ENCODE data around the gene MOV10L1.
"Not testable (repeated sequence)": the region's sequence is repeated elsewhere in the genome, so short reads cannot be mapped to it uniquely, and the experiment has no call there.

Gene MOV10L1

DNA sequence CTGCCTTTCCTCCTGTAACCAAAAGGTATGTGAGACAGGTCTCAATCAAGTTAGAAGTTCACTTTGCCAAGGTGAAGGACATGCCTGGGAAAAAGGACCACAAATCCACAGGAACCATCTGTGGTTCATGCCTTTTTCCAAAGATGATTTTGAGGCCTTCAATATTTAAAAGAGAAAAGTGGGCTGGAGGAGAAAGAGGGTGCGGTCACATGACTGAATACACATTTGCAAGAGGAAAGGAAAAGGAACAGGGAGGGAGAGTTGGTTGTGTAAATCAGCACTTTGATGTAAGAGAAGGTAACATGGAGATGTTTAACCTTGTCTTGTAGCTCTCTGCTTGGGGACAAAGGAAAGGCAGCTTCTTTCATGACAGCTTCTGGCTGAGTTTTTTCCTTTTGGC lies 21.2 kb downstream of the MOV10L1 start:
- no peak for DNase-seq

GRCh38 chr22:50112151-50113118 lies 22.6 kb downstream of the MOV10L1 start:
- no peak for DNase-seq

GRCh38 chr22:50114221-50115021 lies 24.6 kb downstream of the MOV10L1 start:
- no peak for DNase-seq

DNA sequence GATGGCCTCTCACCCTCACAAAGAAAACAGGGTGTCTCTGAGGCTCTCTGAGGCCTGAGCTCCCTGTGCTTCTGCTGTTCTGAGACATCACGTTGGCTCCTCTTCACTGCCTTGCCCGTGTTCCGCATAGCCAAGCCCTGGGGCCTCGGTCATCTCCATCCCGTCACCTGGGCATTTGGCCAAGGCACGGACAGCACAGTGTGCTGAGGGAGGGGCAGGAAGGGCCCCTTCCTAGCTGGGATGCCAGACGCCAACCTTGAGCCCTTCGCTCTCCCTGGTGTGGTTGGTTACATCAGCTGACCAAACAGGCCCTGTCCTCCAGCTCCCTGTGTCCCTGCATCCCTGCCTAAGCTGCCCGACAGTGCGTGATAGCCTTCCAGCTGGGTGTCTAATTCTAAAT lies 25.9 kb downstream of the MOV10L1 start:
- no peak for DNase-seq

- DNase-seq: no peak
These were observed 27.5 kb downstream of the MOV10L1 start for GRCh38 chr22:50117168-50117762.

GRCh38 chr22:50118129-50118528 lies 28.3 kb downstream of the MOV10L1 start:
- no peak for DNase-seq

GRCh38 chr22:50118557-50119168 lies 28.9 kb downstream of the MOV10L1 start:
- DNase-seq: no peak

DNA sequence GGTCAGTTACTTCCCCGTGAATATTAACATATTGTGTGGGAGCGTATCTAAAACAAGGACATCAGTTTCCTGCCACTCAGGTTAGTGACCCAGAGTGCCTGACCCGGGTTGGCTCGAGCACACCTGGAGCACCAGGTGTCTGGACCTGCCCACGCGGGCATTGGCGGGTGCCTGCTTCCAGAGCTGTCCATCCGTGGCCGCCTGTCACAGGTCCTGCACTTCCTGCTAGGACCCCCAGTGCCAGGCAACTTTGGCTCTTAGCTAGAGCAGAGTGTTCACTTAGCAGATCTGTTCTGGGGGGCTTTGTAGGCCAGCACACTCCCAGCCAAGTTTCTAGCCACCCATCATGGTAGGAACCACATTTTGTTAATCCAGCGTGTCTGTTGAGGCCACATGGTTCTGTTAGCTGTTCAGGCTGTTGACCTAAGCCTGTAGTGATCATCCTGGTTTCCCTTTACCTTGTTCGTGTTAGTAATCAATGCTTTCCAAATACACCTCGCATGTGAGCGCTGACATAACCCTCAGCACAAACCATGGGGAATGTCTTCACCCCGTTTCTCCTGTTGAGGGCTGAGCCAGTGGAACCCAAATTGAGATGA lies 29.5 kb downstream of the MOV10L1 start:
- DNase-seq: no peak

DNA sequence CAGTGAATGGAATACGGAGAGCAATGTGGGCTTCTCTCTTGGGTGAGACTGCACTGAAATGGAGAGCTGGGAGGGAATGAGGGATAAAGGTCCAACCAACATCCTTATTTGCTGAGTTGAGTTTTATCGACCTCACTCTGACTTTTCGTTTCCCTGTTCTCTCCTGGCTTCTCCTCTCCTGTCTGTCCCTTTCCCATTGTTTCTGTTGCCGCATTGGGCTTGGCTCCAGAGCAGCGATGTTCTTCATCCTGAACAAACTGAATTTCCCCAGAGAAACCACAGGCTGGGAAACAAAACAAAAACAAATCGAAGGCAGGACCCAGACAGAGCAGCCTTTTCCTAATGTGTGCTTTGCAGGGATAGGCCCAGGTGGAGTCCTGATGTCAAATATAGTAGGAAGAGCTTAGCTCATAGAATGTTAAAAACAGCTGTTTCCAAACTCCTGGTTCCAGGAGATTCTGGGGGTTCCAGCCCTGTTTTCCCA lies 30.0 kb downstream of the MOV10L1 start:
- DNase-seq: no peak

DNA sequence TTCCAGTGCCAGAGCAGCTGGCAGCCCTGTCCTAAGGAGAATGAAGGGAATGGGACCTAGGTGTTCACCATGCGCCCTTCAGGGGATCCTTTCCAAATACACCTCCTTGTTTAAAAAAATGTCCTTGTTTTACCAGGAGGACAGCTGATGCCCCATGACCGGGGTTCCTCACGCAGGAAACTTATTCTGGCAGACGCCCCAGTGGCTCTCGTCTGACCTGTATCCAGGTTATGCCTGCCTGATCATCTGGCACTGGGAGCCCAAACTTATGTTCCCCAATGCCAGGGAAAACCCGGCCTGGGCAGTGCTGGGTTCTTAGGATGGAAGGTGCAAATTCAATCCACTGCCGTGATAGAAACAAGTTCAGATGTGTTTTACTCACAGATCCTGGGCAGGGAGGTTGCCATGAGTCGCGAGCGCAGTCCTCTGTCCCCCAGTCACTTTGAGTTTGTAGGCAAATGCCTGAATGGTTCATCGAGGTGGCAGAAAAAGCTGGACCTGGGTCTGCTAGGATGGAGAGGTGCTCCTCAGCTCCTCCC lies 31.5 kb downstream of the MOV10L1 start:
- DNase-seq: no peak

DNA sequence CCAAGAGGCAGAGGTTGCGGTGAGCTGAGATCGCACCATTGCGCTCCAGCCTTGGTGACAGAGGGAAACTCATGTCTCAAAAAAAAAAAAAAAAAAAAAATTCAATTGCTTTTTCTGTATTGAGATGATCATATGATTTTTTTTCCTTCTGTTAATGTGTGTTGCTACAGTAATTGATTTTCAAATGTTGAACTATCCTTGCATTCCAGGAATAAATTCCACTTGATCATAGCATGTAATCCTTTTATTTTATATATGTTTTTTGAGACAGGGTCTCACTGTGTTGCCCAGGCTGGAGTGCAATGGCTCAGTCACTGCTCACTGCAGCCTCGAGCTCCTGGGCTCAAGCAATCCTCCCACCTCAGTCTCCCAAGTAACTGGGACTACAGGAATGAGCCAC lies 33.3 kb downstream of the MOV10L1 start:
- no peak for DNase-seq

DNA sequence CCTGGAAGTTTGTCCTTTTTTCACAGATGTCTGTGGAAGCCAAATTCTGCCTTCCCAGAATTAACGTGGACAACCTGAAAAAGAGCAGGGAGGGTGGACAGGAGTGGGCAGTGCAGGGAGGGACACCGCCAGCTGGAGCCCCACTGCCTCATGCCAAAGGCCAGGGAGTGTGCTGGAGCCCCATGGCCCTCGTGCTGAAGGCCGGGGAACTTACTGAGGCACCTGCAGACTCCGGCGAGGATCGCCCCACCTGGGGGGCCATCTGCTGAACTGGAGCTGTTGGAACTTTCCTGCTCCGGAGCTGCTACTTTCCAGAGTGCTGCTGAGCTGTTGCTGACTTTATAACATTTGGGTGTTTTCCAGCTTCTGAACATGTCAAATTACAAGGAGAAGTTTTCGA lies 35.2 kb downstream of the MOV10L1 start:
- DNase-seq: no peak

GRCh38 chr22:50129121-50129736 lies 39.4 kb downstream of the MOV10L1 start:
- no peak for DNase-seq

GRCh38 chr22:50131894-50132293 lies 42.1 kb downstream of the MOV10L1 start:
- no peak for DNase-seq

GRCh38 chr22:50134481-50134880 lies 44.7 kb downstream of the MOV10L1 start:
- no peak for DNase-seq

DNA sequence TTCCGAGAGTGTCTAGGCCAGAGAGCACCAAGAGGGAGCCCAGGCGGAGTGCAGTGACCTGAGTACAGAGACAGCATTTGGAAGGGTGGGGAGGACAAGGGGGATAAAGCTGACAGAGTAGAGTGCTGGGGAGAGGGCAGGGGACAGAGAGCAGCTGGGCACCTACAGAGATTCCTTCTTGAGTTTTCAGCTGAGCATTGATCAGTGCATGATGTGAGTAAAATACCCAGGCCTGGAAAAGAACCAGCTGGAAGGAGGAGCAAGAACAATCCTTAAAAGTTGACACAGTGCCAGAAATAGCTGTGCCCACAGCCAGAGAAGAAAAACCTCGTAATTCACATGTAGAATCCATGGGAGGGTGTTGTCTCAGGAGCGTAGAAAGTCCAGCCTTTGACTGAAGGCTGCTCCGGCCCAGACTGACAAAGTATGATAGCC lies 46.8 kb downstream of the MOV10L1 start:
- DNase-seq: no peak

DNA sequence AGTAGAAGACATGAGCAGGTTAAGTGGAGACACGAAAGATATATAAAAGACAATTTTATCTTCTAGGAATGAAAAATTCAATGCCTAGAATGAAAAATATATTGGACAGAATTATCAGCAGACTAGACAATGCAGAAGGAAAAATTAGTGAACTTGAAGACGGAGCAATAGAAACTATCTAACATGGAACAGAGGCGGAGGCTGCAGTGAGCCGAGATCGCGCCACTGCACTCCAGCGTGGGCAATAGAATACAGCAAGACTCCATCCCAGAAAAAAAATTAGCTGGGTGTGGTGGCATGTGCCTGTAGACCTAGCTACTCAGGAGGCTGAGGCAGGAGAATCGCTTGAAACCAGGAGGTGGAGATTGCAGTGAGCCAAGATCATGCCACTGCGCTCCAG lies 47.5 kb downstream of the MOV10L1 start:
- not testable (repeated sequence) for DNase-seq

DNA sequence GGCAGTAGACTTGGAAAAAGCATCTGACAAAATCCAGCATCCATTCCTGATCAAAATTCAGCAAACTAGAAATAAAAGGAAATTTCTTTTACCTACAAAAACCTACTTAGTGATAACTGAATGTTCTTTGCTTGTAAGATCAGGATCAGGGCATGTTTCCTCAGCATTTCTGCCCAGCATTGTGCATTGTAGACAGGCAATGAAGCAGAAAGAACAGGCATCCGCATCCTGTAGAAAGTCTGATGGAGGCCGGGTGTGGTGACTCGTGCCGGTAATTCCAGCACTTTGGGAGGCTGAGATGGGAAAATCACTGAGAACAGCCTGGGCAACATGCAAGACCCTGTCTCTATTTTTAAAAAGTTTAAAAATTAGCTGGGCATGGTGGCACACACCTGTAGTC lies 48.2 kb downstream of the MOV10L1 start:
- DNase-seq: no peak

GRCh38 chr22:50138988-50139387 lies 49.2 kb downstream of the MOV10L1 start:
- DNase-seq: no peak

GRCh38 chr22:50139843-50140415 lies 50.1 kb downstream of the MOV10L1 start:
- no peak for DNase-seq

DNA sequence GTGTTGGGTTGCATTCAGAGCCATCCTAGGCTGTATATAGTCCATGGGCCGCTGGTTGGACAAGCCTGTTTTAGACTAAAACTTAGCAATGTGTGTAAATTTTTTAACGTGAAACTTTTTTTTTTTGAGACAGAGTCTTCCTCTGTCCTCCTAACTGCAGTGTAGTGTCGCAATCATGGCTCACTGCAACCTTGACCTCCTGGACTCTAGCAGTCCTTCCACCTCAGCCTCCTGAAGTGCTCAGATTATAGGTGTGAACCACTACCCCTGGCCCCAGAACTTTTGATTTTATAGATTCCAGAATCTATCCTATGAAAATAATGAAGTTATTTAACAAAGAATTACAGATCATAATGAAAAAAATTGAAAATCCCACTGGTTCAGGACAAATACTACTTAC lies 50.8 kb downstream of the MOV10L1 start:
- DNase-seq: no peak

Data from midbrain (tissue), 1 donor.